HepG2 (cell line): ENCODE measurements around the gene NBEAL2. TPM values are rescaled to one million over a fixed set of nuclear protein-coding genes. Genes with fewer than 3 reads are reported as not detected.
A peak's percentile ranks its signal among the peaks of the same experiment; 100 is the strongest.

Source experiments
- ATAC-seq: fragments of 200-7000 bp; cut with Tn5 transposase; 3 replicates; pipeline ENCODE4 v1.9.1; 2020; ENCODE audit warnings: mild to moderate bottlenecking, moderate library complexity
- BruUV-seq: library from RNA; stranded (reverse); fragments of 400-500 nt; replicated peaks from 2 replicates; lab custom pipeline; 2021; lab: Mats Ljungman, UMichigan
- CTCF ChIA-PET: fragments of 300-600 bp; formaldehyde crosslinking; extraction: SDS; loops from one replicate; lab custom pipeline; 2021; ENCODE audit warnings: low total read pairs, inconsistent platforms, low intra/inter-chr PET ratio; lab: Yijun Ruan, JAX
- POLR2A ChIA-PET: fragments of 350-600 bp; sonication (Branson Sonifier 250); formaldehyde crosslinking; loops from one replicate; lab custom pipeline; 2020; ENCODE audit warnings: antibody characterized with exemption, inconsistent platforms; lab: Yijun Ruan, JAX
- DNase-seq: peaks from one replicate; pipeline ENCODE4 v3.0.0-alpha.2; 2015; ENCODE audit warnings: low spot score
- FAIRE-seq: peaks from 3 replicates; lab custom pipeline; 2011; peaks lifted over from hg19 to GRCh38; lab: Jason Lieb, UNC
- H2AFZ ChIP-seq: one replicate; pipeline ENCODE4 v1.6.1; 2011; ENCODE audit warnings: low read length, inconsistent platforms
- H3K27ac ChIP-seq: fragments of 300-600 bp; 3 replicates; pipeline ENCODE4 v1.8.0; 2011; ENCODE audit warnings: mixed run types, mild to moderate bottlenecking, mixed read lengths, low read length, inconsistent platforms; ENCODE audit not compliant: insufficient read depth; ENCODE audit errors: extremely low read length
- H3K27me3 ChIP-seq, 2 experiments: fragments of 200-600 bp in 1 of 2; 2 replicates in 1 of 2; 3 replicates in 1 of 2; pipeline versions ENCODE4 v1.6.0 to v1.8.0; 2011; ENCODE audit warnings: low read length in 2 of 2, mild to moderate bottlenecking in 2 of 2, moderate library complexity in 2 of 2, inconsistent platforms in 1 of 2; ENCODE audit not compliant: insufficient read depth in 2 of 2, control insufficient read depth in 1 of 2
- H3K36me3 ChIP-seq, 2 experiments: fragments of 200-600 bp in 1 of 2; replicated peaks in 1 of 2; 2 replicates in 1 of 2; 3 replicates in 1 of 2; pipeline versions ENCODE4 v1.5.1 to v1.8.0; 2011; ENCODE audit warnings: low read length in 2 of 2, inconsistent platforms in 1 of 2; ENCODE audit not compliant: insufficient read depth in 2 of 2, control insufficient read depth in 1 of 2
- H3K4me1 ChIP-seq: 2 replicates; pipeline ENCODE4 v1.5.1; 2012; ENCODE audit warnings: low read length, inconsistent platforms; ENCODE audit not compliant: insufficient read depth
- H3K4me2 ChIP-seq: 2 replicates; pipeline ENCODE4 v1.6.0; 2011; ENCODE audit warnings: low read depth, low read length, inconsistent platforms
- H3K4me3 ChIP-seq, 3 experiments: fragments of 200-600 bp in 1 of 3; sonication (generic), shearing (Covaris generic) in 1 of 3; replicated peaks in 1 of 3; 2 replicates each; pipeline ENCODE4 v1.5.1; 2011 to 2016; ENCODE audit warnings: low read length in 3 of 3, inconsistent platforms in 2 of 3, low read depth in 2 of 3, mild to moderate bottlenecking in 2 of 3, control low read depth in 1 of 3, mixed read lengths in 1 of 3; ENCODE audit not compliant: insufficient read depth in 1 of 3
- H3K79me2 ChIP-seq: one replicate; pipeline ENCODE4 v1.6.1; 2011; ENCODE audit warnings: low read length, inconsistent platforms; ENCODE audit not compliant: insufficient read depth
- H3K9ac ChIP-seq: 2 replicates; pipeline ENCODE4 v1.6.0; 2011; ENCODE audit warnings: mild to moderate bottlenecking, low read depth, low read length, inconsistent platforms; ENCODE audit not compliant: insufficient read depth
- H3K9me3 ChIP-seq: 2 replicates; pipeline ENCODE4 v1.5.1; 2012; ENCODE audit warnings: mild to moderate bottlenecking, low read length
- H4K20me1 ChIP-seq: 2 replicates; pipeline ENCODE4 v1.6.0; 2011; ENCODE audit warnings: inconsistent platforms, mild to moderate bottlenecking, low read length, moderate library complexity; ENCODE audit not compliant: insufficient read depth
- ATF7 ChIP-seq, 2 experiments: fragments of 450-650 bp in 1 of 2; sonication (generic) in 1 of 2; formaldehyde crosslinking in 1 of 2; IDR thresholded peaks; 2 replicates each; pipeline versions ENCODE4 v1.4.0 to v1.6.1; 2016 to 2020; ENCODE audit warnings: antibody characterized with exemption in 1 of 2, mild to moderate bottlenecking in 1 of 2, missing genetic modification reagents in 1 of 2
- KDM2A ChIP-seq: sonication (generic); formaldehyde crosslinking; IDR thresholded peaks from 2 replicates; pipeline ENCODE4 v1.4.0; 2020; ENCODE audit warnings: low read depth, missing genetic modification reagents, borderline replicate concordance
- MBNL3 ChIP-seq: fragments of 250-450 bp; sonication (Bioruptor Pico); conservative IDR thresholded peaks from 2 replicates; pipeline ENCODE4 v1.8.0; 2022; ENCODE audit warnings: mild to moderate bottlenecking, inconsistent platforms
- ONECUT2 ChIP-seq: sonication (generic); formaldehyde crosslinking; IDR thresholded peaks from 2 replicates; pipeline ENCODE4 v1.4.0; 2020; ENCODE audit warnings: missing genetic modification reagents
- PHB2 ChIP-seq: fragments of 450-650 bp; IDR thresholded peaks from 2 replicates; pipeline ENCODE4 v1.6.1; 2018; ENCODE audit not compliant: partially characterized antibody
- PTBP1 ChIP-seq: fragments of 200-400 bp; formaldehyde crosslinking; IDR thresholded peaks from 2 replicates; pipeline ENCODE4 v1.6.1; 2018; ENCODE audit warnings: low read length, low read depth; ENCODE audit not compliant: poor library complexity, severe bottlenecking
- STAT5B ChIP-seq: sonication (generic); formaldehyde crosslinking; IDR thresholded peaks from 2 replicates; pipeline ENCODE4 v1.4.0; 2020; ENCODE audit warnings: missing genetic modification reagents
- ZNF343 ChIP-seq: sonication (generic); formaldehyde crosslinking; IDR thresholded peaks from 2 replicates; pipeline ENCODE4 v1.4.0; 2020; ENCODE audit warnings: mild to moderate bottlenecking, missing genetic modification reagents
- ZNF672 ChIP-seq: sonication (generic); formaldehyde crosslinking; IDR thresholded peaks from 2 replicates; pipeline ENCODE4 v1.8.1; 2022; ENCODE audit warnings: missing genetic modification reagents
- ZNF713 ChIP-seq: sonication (generic); formaldehyde crosslinking; IDR thresholded peaks from 2 replicates; pipeline ENCODE4 v1.4.0; 2020; ENCODE audit warnings: mild to moderate bottlenecking, missing genetic modification reagents
- ZZZ3 ChIP-seq: sonication (generic); formaldehyde crosslinking; IDR thresholded peaks from 2 replicates; pipeline ENCODE4 v1.4.0; 2020; ENCODE audit warnings: missing genetic modification reagents, mild to moderate bottlenecking, borderline replicate concordance
- WGBS: methylation state at CpG from one replicate; pipeline ENCODE4 v1.1.6; 2017; ENCODE audit warnings: low lambda C conversion rate; 5-methylcytosine and 5-hydroxymethylcytosine counted together
- in situ Hi-C: cut with HindIII; loops from 2 replicates; pipeline ENCODE4 v1.10.0; 2017; ENCODE audit warnings: low pct_unique_long_range_greater_than_20kb; ENCODE audit not compliant: extremely low pct_ligation_motif_present
- intact Hi-C: fragments of 100-400 bp; cut with micrococcal nuclease; formaldehyde crosslinking; loops from one replicate; pipeline ENCODE4 v1.10.0; 2022; ENCODE audit not compliant: unreplicated experiment
- polyA plus RNA-seq, 8 experiments: library from polyadenylated mRNA; depleted of rRNA in 3 of 8; stranded (reverse) in 7 of 8; unstranded in 1 of 8; fragments of >200 nt; fragmentation: Illumina TruSeq in 4 of 8; extraction: Trizol in 4 of 8; gene quantifications; 2 replicates each; pipeline versions ENCODE4 v1.2.1 to v1.2.3, GENCODE V29; 2011 to 2016; ENCODE audit warnings: low read depth in 4 of 8, missing spikeins in 1 of 8, mixed read lengths in 1 of 8; ENCODE audit not compliant: insufficient read depth in 1 of 8
- total RNA-seq, 5 experiments: library from RNA; depleted of rRNA; stranded (reverse); fragments of >200 nt; fragmentation: Illumina TruSeq; extraction: Trizol; gene quantifications; 2 replicates each; pipeline ENCODE4 v1.2.3, GENCODE V29; 2016; ENCODE audit warnings: low read depth in 1 of 5
- TF ChIP-seq, protein P1 (sequence below): IDR thresholded peaks from 2 replicates; pipeline ENCODE4 v1.6.1; 2016; ENCODE audit warnings: low read depth
- TF ChIP-seq, protein P2 (sequence below): sonication (generic); formaldehyde crosslinking; IDR thresholded peaks from 2 replicates; pipeline ENCODE4 v1.4.0; 2020; ENCODE audit warnings: missing genetic modification reagents, borderline replicate concordance
- TF ChIP-seq, protein P3 (sequence below): sonication (generic); formaldehyde crosslinking; IDR thresholded peaks from 2 replicates; pipeline ENCODE4 v1.5.0; 2020; ENCODE audit warnings: missing genetic modification reagents
- TF ChIP-seq, protein P4 (sequence below): sonication (generic); formaldehyde crosslinking; IDR thresholded peaks from 2 replicates; pipeline ENCODE4 v1.4.0; 2020; ENCODE audit warnings: missing genetic modification reagents, low read depth, mild to moderate bottlenecking, borderline replicate concordance

The NBEAL2 gene
- total and polyA plus RNA-seq, 2 of the 13 experiments (the other 11 are each of a cell fraction or from before 2014, with no cell fraction given) = 9.7 to 12.4 TPM

DNA sequence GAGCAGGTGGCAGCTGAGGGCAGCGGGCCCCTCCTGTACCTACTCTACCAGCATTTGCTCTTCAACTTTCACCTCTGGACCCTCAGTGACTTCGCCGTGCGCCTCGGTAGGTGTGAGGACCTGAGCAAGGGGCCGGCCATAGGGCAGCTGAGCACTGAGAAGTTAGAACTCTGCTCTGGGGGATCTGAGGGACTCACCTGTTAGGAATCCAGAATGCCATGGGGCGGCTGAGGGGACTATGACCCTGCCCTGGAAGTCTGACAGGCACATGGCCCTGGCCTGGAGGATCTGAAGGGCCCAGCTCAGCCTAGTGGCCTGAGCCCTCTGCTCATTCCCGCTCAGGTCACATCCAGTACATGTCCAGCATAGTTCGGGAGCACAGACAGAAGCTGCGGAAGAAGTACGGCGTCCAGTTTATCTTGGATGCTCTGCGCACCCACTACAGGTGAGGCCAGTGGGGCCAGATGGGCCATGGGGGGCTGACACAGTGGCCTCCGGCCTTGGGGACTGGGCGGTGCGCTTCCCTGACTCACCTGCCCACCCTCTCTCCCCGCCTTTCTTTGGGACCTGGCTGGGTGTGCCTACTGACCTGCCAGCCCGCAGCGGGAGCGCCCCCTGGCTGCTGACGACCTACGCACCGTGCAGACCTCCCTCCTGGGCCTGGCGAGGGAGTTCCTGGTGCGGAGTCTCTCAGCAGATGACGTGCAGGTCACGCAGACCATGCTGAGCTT is 18.8 kb downstream of the NBEAL2 start (continued):
- TF ChIP-seq, protein P1, sequence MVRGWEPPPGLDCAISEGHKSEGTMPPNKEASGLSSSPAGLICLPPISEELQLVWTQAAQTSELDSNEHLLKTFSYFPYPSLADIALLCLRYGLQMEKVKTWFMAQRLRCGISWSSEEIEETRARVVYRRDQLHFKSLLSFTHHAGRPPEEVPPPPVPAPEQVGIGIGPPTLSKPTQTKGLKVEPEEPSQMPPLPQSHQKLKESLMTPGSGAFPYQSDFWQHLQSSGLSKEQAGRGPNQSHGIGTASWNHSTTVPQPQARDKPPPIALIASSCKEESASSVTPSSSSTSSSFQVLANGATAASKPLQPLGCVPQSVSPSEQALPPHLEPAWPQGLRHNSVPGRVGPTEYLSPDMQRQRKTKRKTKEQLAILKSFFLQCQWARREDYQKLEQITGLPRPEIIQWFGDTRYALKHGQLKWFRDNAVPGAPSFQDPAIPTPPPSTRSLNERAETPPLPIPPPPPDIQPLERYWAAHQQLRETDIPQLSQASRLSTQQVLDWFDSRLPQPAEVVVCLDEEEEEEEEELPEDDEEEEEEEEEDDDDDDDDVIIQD (CRISPR knock-in tag) = no peak
- TF ChIP-seq PTBP1 = no peak

DNA sequence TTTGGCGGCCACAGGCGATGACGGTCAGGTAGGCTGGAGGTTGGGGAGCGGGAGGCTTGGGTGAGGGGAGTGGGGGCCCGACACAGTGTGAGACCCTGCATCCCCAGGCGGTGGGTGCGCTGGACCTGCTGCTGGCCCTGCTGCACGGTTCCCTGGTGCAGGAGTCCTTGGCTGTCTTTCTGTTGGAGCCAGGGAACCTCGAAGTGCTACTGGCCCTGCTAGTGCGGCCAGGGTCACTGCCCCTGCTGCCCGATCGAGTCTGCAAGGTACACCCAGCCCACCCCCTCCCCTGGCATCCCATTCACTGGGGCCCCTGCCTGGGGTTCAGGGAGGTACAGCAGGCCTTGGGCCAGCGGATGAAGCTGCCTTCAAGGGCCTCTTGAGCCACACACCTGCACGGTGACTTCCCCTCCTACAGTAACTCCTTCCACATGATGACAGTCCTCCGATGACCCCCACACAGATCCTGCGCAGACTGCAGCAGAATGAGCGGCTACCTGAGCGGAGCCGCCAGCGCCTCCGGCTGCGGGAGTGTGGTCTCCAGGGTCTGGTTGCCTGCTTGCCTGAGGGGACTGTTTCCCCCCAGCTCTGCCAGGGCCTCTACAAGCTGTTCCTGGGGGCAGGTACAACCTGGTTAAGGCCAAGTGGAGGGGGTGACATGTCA is 19.5 kb downstream of the NBEAL2 start:
- H3K27ac ChIP-seq = no peak overlapping the region
- H3K4me3 ChIP-seq = no peak overlapping the region
- H3K9ac ChIP-seq = no peak overlapping the region
- H3K9me3 ChIP-seq = no peaks in the 10 kb centered on the region
- peaks cover 12% of the 10 kb centered on the region for H3K4me1 ChIP-seq
- BruUV-seq = no TSS peak
- POLR2A ChIA-PET = no interaction called here
- no peaks in the 10 kb centered on the region for H3K27me3 ChIP-seq
- no peak for FAIRE-seq
- CTCF ChIA-PET = interaction anchor here (1.1 to 2.0 kb wide), 2 partner anchors 75 to 294 kb away, joined by 4 to 27 read pairs; no protein-coding TSS in a partner anchor
- H4K20me1 ChIP-seq = no peaks in the 10 kb centered on the region
- in situ Hi-C loops (no loop called here), intact Hi-C loops (no loop called here)
- H2AFZ ChIP-seq = no peak overlapping the region
- H3K79me2 ChIP-seq = no peaks in the 10 kb centered on the region
- H3K36me3 ChIP-seq = peaks cover 3 to 6% of the 10 kb centered on the region in 2 experiments; a peak in 2 of 5 replicates
- WGBS = 96% methylated on average over 4 of the region's 22 CpGs
- DNase-seq = no peak
- peak; percentile 2; the same call in 2 of the 3 replicates for ATAC-seq
- no peak overlapping the region for H3K4me2 ChIP-seq
- TF ChIP-seq STAT5B (CRISPR knock-in tag) (no peak), ONECUT2 (CRISPR knock-in tag) (no peak), PHB2 (no peak), KDM2A (0 out of 2 replicates have a peak, but pooled peaks have one; percentile 1), ZZZ3 (CRISPR knock-in tag) (0 out of 2 replicates have a peak, but pooled peaks have one; percentile 42), ZNF713 (CRISPR knock-in tag) (no peak), MBNL3 (CRISPR knock-in tag) (no peak), ZNF343 (CRISPR knock-in tag) (0 out of 2 replicates have a peak, but pooled peaks have one; percentile 36), ZNF672 (0 out of 2 replicates have a peak, but pooled peaks have one; percentile 4), ATF7 (IDR thresholded peaks at IDR 0.05) (no peak), ATF7 (CRISPR knock-in tag; IDR thresholded peaks at IDR 0.05) (0 out of 2 replicates have a peak, but pooled peaks have one; percentile 40)
- TF ChIP-seq, protein P2, sequence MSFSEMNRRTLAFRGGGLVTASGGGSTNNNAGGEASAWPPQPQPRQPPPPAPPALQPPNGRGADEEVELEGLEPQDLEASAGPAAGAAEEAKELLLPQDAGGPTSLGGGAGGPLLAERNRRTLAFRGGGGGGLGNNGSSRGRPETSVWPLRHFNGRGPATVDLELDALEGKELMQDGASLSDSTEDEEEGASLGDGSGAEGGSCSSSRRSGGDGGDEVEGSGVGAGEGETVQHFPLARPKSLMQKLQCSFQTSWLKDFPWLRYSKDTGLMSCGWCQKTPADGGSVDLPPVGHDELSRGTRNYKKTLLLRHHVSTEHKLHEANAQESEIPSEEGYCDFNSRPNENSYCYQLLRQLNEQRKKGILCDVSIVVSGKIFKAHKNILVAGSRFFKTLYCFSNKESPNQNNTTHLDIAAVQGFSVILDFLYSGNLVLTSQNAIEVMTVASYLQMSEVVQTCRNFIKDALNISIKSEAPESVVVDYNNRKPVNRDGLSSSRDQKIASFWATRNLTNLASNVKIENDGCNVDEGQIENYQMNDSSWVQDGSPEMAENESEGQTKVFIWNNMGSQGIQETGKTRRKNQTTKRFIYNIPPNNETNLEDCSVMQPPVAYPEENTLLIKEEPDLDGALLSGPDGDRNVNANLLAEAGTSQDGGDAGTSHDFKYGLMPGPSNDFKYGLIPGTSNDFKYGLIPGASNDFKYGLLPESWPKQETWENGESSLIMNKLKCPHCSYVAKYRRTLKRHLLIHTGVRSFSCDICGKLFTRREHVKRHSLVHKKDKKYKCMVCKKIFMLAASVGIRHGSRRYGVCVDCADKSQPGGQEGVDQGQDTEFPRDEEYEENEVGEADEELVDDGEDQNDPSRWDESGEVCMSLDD (CRISPR knock-in tag) = no peak
- TF ChIP-seq, protein P3, sequence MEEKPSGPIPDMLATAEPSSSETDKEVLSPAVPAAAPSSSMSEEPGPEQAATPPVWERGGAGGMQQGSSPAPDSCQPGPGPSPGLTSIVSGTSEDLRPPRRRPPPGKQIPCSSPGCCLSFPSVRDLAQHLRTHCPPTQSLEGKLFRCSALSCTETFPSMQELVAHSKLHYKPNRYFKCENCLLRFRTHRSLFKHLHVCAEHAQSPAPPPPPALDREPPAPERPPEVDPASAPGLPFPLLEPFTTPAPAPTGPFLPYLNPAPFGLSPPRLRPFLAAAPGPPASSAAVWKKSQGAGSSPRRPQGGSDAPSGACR = no peak
- TF ChIP-seq, protein P4, sequence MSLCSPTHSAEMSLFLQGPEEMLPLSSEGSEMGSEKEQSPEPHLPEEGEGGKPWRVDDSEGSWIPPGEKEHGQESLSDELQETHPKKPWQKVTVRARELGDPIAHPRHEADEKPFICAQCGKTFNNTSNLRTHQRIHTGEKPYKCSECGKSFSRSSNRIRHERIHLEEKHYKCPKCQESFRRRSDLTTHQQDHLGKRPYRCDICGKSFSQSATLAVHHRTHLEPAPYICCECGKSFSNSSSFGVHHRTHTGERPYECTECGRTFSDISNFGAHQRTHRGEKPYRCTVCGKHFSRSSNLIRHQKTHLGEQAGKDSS (CRISPR knock-in tag) = 0 out of 2 replicates have a peak, but pooled peaks have one; percentile 6
